SK-N-SH treated with all-trans-retinoic acid at 6 μM for 48 hours (cell line): ENCODE results near the gene KCNK5.

ENCODE experiments used
- ATAC-seq: fragments of 200-7000 bp; cut with Tn5 transposase; 3 replicates; pipeline ENCODE4 v1.9.1; 2020; ENCODE audit warnings: mild to moderate bottlenecking, moderate library complexity
- ARNTL ChIP-seq: fragments of 450-650 bp; formaldehyde crosslinking; IDR thresholded peaks from 2 replicates; pipeline ENCODE4 v1.5.0; 2020; ENCODE audit warnings: low read depth, mild to moderate bottlenecking, moderate library complexity, borderline replicate concordance
- BACH2 ChIP-seq: fragments of 250-450 bp; sonication (Bioruptor Pico); IDR thresholded peaks from 2 replicates; pipeline ENCODE4 v1.9.0; 2021; ENCODE audit warnings: mild to moderate bottlenecking, borderline replicate concordance
- CREB5 ChIP-seq: fragments of 250-450 bp; sonication (Bioruptor Pico); IDR thresholded peaks from 2 replicates; pipeline ENCODE4 v1.5.1; 2020; ENCODE audit warnings: low read depth, mild to moderate bottlenecking, moderate library complexity
- CSDC2 ChIP-seq: fragments of 250-450 bp; sonication (Bioruptor Pico); IDR thresholded peaks from 2 replicates; pipeline ENCODE4 v1.5.0; 2020; ENCODE audit warnings: mild to moderate bottlenecking, moderate library complexity
- CSRNP3 ChIP-seq: fragments of 250-450 bp; sonication (Bioruptor Pico); IDR thresholded peaks from 2 replicates; pipeline ENCODE4 v1.5.1; 2021; ENCODE audit warnings: mild to moderate bottlenecking, moderate library complexity
- ESRRG ChIP-seq: fragments of 250-450 bp; sonication (Bioruptor Pico); IDR thresholded peaks from 2 replicates; pipeline ENCODE4 v1.6.1; 2021; ENCODE audit warnings: mild to moderate bottlenecking
- GLIS3 ChIP-seq: fragments of 250-450 bp; sonication (Bioruptor Pico); IDR thresholded peaks from 2 replicates; pipeline ENCODE4 v1.5.0; 2020; ENCODE audit warnings: mild to moderate bottlenecking, moderate library complexity
- OSR1 ChIP-seq: fragments of 250-450 bp; sonication (Bioruptor Pico); IDR thresholded peaks from 2 replicates; pipeline ENCODE4 v1.8.0; 2022; ENCODE audit warnings: moderate library complexity, mild to moderate bottlenecking, inconsistent platforms
- PATZ1 ChIP-seq: fragments of 250-450 bp; sonication (Bioruptor Pico); IDR thresholded peaks from 2 replicates; pipeline ENCODE4 v1.8.0; 2020; ENCODE audit warnings: mild to moderate bottlenecking, moderate library complexity, borderline replicate concordance
- POU6F1 ChIP-seq: fragments of 250-450 bp; sonication (Bioruptor Pico); IDR thresholded peaks from 2 replicates; pipeline ENCODE4 v1.8.0; 2021; ENCODE audit warnings: low read depth, mild to moderate bottlenecking, moderate library complexity, borderline replicate concordance
- RARB ChIP-seq: fragments of 250-450 bp; sonication (Bioruptor Pico); IDR thresholded peaks from 2 replicates; pipeline ENCODE4 v1.8.0; 2021; ENCODE audit warnings: mild to moderate bottlenecking, moderate library complexity
- SNAI2 ChIP-seq: fragments of 250-450 bp; sonication (Bioruptor Pico); IDR thresholded peaks from 2 replicates; pipeline ENCODE4 v1.5.0; 2020; ENCODE audit warnings: mild to moderate bottlenecking, moderate library complexity
- TCF4 ChIP-seq: fragments of 250-450 bp; sonication (Bioruptor Pico); IDR thresholded peaks from 2 replicates; pipeline ENCODE4 v1.8.0; 2021; ENCODE audit warnings: mild to moderate bottlenecking, moderate library complexity, borderline replicate concordance
- TOX ChIP-seq: fragments of 250-450 bp; sonication (Bioruptor Pico); IDR thresholded peaks from 2 replicates; pipeline ENCODE4 v1.8.0; 2021; ENCODE audit warnings: mild to moderate bottlenecking, moderate library complexity, borderline replicate concordance
- ZC3H10 ChIP-seq: fragments of 250-450 bp; sonication (Bioruptor Pico); IDR thresholded peaks from 2 replicates; pipeline ENCODE4 v1.5.1; 2021; ENCODE audit warnings: mild to moderate bottlenecking, moderate library complexity
- ZNF565 ChIP-seq: fragments of 450-650 bp; formaldehyde crosslinking; conservative IDR thresholded peaks from 2 replicates; pipeline ENCODE4 v1.5.0; 2020; ENCODE audit warnings: low read depth, mild to moderate bottlenecking, moderate library complexity
- ZNF70 ChIP-seq: fragments of 450-650 bp; formaldehyde crosslinking; IDR thresholded peaks from 2 replicates; pipeline ENCODE4 v1.5.0; 2020; ENCODE audit warnings: mild to moderate bottlenecking, moderate library complexity
- ZNF8 ChIP-seq: fragments of 450-650 bp; formaldehyde crosslinking; IDR thresholded peaks from 2 replicates; pipeline ENCODE4 v1.5.0; 2020; ENCODE audit warnings: mild to moderate bottlenecking, moderate library complexity

Gene KCNK5

GRCh38 chr6:39181333-39181732 is 47.9 kb downstream of the KCNK5 start (continued):
- no peak for TF ChIP-seq CREB5 (CRISPR knock-in tag)

GRCh38 chr6:39178804-39179203 is 50.5 kb downstream of the KCNK5 start:
- ATAC-seq, result no peak

GRCh38 chr6:39178235-39178634 is 51.0 kb downstream of the KCNK5 start:
- no peak for ATAC-seq
- TF ChIP-seq ZNF8 (CRISPR knock-in tag), result no peak
- no peak for TF ChIP-seq ARNTL (CRISPR knock-in tag)
- no peak for TF ChIP-seq CREB5 (CRISPR knock-in tag)
- TF ChIP-seq PATZ1, result no peak
- no peak for TF ChIP-seq TCF4 (CRISPR knock-in tag)
- TF ChIP-seq RARB (CRISPR knock-in tag), result no peak
- TF ChIP-seq CSRNP3 (CRISPR knock-in tag), result no peak
- TF ChIP-seq ZNF70, result no peak
- TF ChIP-seq ZC3H10 (CRISPR knock-in tag), result no peak
- TF ChIP-seq OSR1 (CRISPR knock-in tag), result no peak
- no peak for TF ChIP-seq POU6F1 (CRISPR knock-in tag)
- TF ChIP-seq ESRRG, result no peak
- TF ChIP-seq SNAI2, result no peak
- no peak for TF ChIP-seq BACH2 (CRISPR knock-in tag)

More at GRCh38 chr6:39178804-39179203, 50.5 kb downstream of the KCNK5 start:
- TF ChIP-seq CSDC2 (CRISPR knock-in tag), result no peak
- TF ChIP-seq ZNF70, result no peak
- no peak for TF ChIP-seq SNAI2
- no peak for TF ChIP-seq ZNF565 (CRISPR knock-in tag)
- no peak for TF ChIP-seq CREB5 (CRISPR knock-in tag)
- TF ChIP-seq ZC3H10 (CRISPR knock-in tag), result no peak
- TF ChIP-seq TOX, result no peak
- no peak for TF ChIP-seq PATZ1
- no peak for TF ChIP-seq GLIS3 (CRISPR knock-in tag)
- no peak for TF ChIP-seq CSRNP3 (CRISPR knock-in tag)
- TF ChIP-seq, all 23 proteins: peak for 0
